GM13977 (cell line): ENCODE data around the gene MECP2.

ENCODE experiments used
- DNase-seq: peaks from one replicate; pipeline ENCODE4 v3.0.0; 2012; ENCODE audit warnings: low spot score
- in situ Hi-C: fragments of 300-500 bp; cut with MboI; formaldehyde crosslinking; loops from one replicate; pipeline ENCODE4 v1.12.0; 2022; ENCODE audit warnings: low sequenced_read_pairs, low pct_unique_long_range_greater_than_20kb, mixed read lengths, inconsistent platforms; ENCODE audit not compliant: unreplicated experiment
- TF ChIP-seq, protein P1 (sequence below): IDR thresholded peaks from 2 replicates; pipeline ENCODE4 v1.5.1; 2012; ENCODE audit warnings: mild to moderate bottlenecking, control low read depth; ENCODE audit not compliant: insufficient read depth; ENCODE audit errors: extremely low read depth, missing control alignments

Gene MECP2

DNA sequence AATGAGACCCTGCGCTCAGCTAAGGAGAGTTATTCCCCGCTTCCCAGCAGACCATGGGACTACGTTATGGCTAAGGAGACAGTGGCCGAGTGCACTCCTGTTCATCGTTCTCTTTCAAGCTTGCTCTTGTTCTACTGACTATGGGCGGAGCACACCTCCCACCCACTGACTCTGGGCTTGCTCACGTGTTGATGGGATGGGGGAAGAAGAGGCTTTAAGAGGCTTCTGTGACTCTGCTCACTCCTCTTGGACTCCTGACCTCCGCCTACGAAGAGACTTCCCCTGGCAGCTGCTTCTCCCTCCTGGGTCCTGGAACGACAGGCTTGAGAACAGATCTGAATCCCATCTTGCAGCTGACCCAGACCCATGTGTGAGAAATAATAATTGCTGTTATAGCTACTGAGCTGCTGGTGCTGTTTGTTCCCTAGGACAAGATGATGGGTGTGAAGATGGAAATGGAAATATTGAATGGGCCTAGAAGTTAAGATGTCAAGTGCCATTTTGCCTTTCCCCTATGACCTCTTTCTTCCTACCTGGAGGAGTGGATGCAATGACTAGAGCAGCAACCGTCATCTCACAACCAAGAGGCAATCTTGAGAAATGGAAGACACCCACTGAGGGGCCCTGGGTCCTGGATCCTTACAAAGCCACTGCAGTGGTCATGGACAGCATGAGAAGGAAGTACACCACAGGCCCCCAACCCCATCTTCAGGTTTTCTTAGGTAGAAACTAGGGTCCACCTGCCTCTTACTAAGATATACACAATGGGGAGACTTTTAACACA lies 39.1 kb downstream of the MECP2 start:
- TF ChIP-seq, protein P1, sequence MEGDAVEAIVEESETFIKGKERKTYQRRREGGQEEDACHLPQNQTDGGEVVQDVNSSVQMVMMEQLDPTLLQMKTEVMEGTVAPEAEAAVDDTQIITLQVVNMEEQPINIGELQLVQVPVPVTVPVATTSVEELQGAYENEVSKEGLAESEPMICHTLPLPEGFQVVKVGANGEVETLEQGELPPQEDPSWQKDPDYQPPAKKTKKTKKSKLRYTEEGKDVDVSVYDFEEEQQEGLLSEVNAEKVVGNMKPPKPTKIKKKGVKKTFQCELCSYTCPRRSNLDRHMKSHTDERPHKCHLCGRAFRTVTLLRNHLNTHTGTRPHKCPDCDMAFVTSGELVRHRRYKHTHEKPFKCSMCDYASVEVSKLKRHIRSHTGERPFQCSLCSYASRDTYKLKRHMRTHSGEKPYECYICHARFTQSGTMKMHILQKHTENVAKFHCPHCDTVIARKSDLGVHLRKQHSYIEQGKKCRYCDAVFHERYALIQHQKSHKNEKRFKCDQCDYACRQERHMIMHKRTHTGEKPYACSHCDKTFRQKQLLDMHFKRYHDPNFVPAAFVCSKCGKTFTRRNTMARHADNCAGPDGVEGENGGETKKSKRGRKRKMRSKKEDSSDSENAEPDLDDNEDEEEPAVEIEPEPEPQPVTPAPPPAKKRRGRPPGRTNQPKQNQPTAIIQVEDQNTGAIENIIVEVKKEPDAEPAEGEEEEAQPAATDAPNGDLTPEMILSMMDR = no peak
- no peak for DNase-seq
- in situ Hi-C loops = no loop called here

DNA sequence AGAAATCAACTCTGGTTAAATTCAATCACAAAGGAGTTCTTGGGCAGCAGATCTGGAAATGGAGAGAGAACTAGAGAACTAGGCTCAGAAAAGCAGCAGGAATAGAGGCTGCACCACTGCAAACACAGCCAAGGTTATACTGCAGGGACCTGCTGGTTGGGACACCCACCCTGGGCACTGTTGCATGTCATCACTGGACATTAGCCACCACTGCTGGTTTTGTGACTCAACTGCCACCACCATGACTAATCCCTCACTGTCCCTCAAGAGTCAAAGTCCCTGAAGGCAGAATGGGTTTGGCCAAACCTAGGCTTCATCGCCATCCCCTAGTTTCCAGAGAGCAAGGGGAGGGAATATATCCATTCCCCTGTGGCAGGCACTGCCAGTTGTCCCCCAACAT lies 39.7 kb downstream of the MECP2 start:
- in situ Hi-C loops = no loop called here
- TF ChIP-seq, protein P1 = no peak
- no peak for DNase-seq

DNA sequence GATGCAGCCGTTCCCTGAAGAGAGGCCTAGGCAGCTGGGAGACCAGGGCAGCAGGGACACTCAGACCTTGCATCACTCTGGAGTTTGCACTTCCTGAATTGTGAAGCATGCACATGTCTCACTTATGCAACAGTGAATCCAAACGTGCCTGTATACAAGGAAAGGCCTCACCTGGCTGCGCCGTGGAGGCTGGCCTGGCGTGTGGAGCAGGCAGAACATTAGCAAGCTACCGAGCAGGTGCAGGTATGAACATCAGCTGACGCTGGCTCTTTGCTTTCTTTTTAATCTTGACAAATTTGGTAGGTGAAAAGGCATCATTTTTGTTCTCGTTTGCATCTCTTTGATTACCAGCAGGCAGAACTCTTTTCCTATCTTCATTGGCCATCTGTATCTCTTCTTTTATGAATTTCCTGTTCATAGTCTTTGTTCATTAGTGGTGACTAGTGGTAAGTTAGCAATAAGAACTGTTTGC lies 40.7 kb downstream of the MECP2 start:
- TF ChIP-seq, protein P1 = no peak
- DNase-seq = no peak
- in situ Hi-C loops = no loop called here

DNA sequence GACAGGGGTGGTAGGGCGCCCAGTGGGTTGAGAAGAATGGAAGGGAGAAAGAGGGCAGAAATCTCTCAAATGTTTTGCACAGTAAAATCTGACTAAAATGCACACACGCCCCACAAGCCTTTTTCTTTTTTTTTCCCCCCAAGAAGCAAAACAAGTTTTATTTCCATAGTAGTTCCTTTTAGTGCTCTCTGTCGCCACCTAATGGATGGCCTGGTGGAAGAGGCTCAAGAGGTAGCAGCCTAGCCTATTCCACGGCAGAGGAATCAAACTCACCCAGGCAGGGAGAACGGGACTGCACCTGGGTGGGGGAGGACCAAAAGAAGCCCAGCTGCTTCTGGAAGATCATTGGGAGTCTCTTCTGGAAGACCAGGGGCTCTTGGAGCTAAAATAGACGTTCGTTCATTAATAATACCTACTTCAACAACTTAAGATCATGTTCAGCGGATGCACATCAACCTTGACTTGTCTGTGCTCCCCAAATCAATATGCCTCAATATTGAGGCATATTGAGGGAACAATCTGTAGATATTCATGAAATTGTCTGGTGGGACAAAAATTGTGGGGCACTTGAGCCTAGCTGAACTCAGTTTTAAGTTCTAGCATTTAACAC lies 46.2 kb downstream of the MECP2 start:
- in situ Hi-C loops = no loop called here
- DNase-seq = peak; percentile 59
- TF ChIP-seq, protein P1 = peak; percentile 91

DNA sequence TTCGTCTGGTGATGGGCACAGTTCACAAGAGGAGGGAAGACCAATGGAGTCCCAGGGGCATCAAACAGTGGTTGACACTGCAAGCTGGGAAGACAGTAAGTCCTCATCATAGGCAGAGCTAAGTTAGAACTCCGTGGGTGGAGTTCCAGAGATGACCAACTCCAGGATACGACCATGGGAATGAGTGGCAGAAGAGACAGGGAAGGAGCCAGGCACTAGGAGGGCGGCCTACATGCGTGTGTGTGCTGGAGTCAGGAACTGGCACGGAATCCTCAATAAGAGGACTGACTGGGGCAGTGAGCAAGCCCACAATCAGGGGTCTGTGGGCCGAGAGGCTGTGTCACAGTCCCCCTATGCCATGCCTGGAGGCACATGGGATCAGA lies 47.4 kb downstream of the MECP2 start:
- DNase-seq = no peak
- in situ Hi-C loops = no loop called here
- TF ChIP-seq, protein P1 = no peak

DNA sequence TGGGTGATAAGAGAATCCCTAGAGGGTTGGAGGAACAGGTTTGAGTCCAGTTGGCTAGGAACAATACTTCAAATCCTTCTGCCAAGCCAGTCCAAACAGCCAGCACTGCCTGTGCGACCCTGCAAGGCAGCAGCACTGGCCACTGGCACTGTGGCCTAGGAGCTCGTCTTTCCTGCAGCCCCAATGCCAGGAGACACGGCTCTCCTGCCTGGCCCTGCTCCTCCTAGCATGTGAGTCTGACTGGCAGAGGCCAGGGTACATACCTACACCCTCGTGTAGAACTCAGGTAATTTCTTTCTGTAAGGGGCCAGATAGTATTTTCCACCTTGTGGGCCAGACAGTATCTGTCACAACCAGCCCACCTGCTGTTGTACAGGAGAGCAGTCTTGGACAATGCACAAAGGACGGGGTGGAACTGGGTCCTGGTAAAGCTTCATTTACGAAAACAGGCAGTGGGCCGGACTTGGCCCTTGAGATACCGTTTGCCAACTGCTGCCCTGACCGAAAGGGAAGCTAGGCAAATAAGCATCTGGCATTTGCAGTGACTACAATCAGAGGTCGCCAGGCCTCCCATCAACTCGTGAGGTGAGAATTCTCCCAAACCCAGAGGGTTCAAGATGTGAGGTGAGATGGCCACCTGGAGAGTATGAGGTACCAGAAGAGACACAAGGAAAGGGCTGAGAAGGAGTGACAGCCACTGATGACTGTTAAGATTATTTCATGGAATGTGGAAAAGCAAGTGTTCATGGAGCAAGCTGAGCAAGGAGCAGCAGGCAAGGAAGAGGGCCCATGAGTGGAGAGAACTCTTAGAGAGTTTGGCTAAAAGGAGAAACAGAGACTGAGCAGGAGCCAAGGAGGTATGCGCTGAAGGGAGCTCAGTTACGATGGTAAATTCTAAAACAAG lies 48.1 kb downstream of the MECP2 start:
- DNase-seq = no peak
- in situ Hi-C loops = no loop called here
- TF ChIP-seq, protein P1 = no peak
